HuH-7 (cell line): ENCODE data around the gene PGM5.
A peak's percentile ranks its signal among the peaks of the same experiment; 100 is the strongest.
"Not testable (repeated sequence)": the region's sequence is repeated elsewhere in the genome, so short reads cannot be mapped to it uniquely, and the experiment has no call there.

Experiments used
- DNase-seq: peaks from one replicate; pipeline ENCODE4 v3.0.0; 2011; ENCODE audit warnings: low spot score

PGM5 gene

GRCh38 chr9:68377723-68378122 lies 21.3 kb downstream of the PGM5 start:
- DNase-seq = not testable (repeated sequence)

GRCh38 chr9:68383894-68384293 lies 27.5 kb downstream of the PGM5 start:
- DNase-seq = not testable (repeated sequence)

- DNase-seq = not testable (repeated sequence)
Measured at GRCh38 chr9:68389558-68389957, 33.1 kb downstream of the PGM5 start.

- not testable (repeated sequence) for DNase-seq
Measured at GRCh38 chr9:68390737-68391136, 34.3 kb downstream of the PGM5 start.

GRCh38 chr9:68396411-68397094 lies 40.1 kb downstream of the PGM5 start:
- not testable (repeated sequence) for DNase-seq

GRCh38 chr9:68397095-68397423 lies 40.6 kb downstream of the PGM5 start:
- not testable (repeated sequence) for DNase-seq

GRCh38 chr9:68397796-68398195 lies 41.4 kb downstream of the PGM5 start:
- not testable (repeated sequence) for DNase-seq

GRCh38 chr9:68398324-68398723 lies 41.9 kb downstream of the PGM5 start:
- DNase-seq = not testable (repeated sequence)

GRCh38 chr9:68404421-68405185 lies 48.2 kb downstream of the PGM5 start:
- DNase-seq = not testable (repeated sequence)

GRCh38 chr9:68411865-68412264 lies 55.5 kb downstream of the PGM5 start:
- DNase-seq = not testable (repeated sequence)

GRCh38 chr9:68412754-68413153 lies 56.3 kb downstream of the PGM5 start:
- DNase-seq = not testable (repeated sequence)

GRCh38 chr9:68415065-68415464 lies 58.7 kb downstream of the PGM5 start:
- DNase-seq = not testable (repeated sequence)

GRCh38 chr9:68416936-68417564 lies 60.6 kb downstream of the PGM5 start:
- DNase-seq = peak; percentile 19

GRCh38 chr9:68417762-68418161 lies 61.4 kb downstream of the PGM5 start:
- no peak for DNase-seq

- DNase-seq = no peak
Measured at GRCh38 chr9:68418259-68418845, 61.9 kb downstream of the PGM5 start.

GRCh38 chr9:68419901-68420300 lies 63.5 kb downstream of the PGM5 start:
- no peak for DNase-seq

GRCh38 chr9:68426755-68427154 lies 70.3 kb downstream of the PGM5 start:
- no peak for DNase-seq

- no peak for DNase-seq
Measured at GRCh38 chr9:68427216-68427977, 71.0 kb downstream of the PGM5 start.

GRCh38 chr9:68428481-68428880 lies 72.1 kb downstream of the PGM5 start:
- DNase-seq = no peak

- DNase-seq = no peak
Measured at GRCh38 chr9:68429631-68430030, 73.2 kb downstream of the PGM5 start.

- DNase-seq = no peak
Measured at GRCh38 chr9:68431307-68431706, 74.9 kb downstream of the PGM5 start.

- no peak for DNase-seq
Measured at GRCh38 chr9:68433531-68434110, 77.2 kb downstream of the PGM5 start.
